HUES6 (cell line): ENCODE measurements around the gene PHKA1.

Experiments
- H3K27ac ChIP-seq: 2 replicates; pipeline ENCODE4 v1.7.0; 2013; ENCODE audit warnings: low read depth, mild to moderate bottlenecking, low read length, inconsistent platforms
- H3K27me3 ChIP-seq: 2 replicates; pipeline ENCODE4 v1.6.1; 2013; ENCODE audit warnings: low read length; ENCODE audit not compliant: control insufficient read depth, insufficient read depth
- H3K36me3 ChIP-seq: 2 replicates; pipeline ENCODE4 v1.6.1; 2013; ENCODE audit warnings: low read length; ENCODE audit not compliant: control insufficient read depth, insufficient read depth
- H3K4me1 ChIP-seq: 2 replicates; pipeline ENCODE4 v1.6.1; 2013; ENCODE audit warnings: low read length; ENCODE audit not compliant: control insufficient read depth, insufficient read depth
- H3K4me3 ChIP-seq: 2 replicates; pipeline ENCODE4 v1.5.1; 2013; ENCODE audit warnings: low read depth, low read length
- H3K9ac ChIP-seq: one replicate; pipeline ENCODE4 v1.6.1; 2013; ENCODE audit warnings: mild to moderate bottlenecking, low read length
- H3K9me3 ChIP-seq: 2 replicates; pipeline ENCODE4 v1.6.1; 2013; ENCODE audit warnings: low read depth, low read length; ENCODE audit not compliant: control insufficient read depth, insufficient read depth

The PHKA1 gene

DNA sequence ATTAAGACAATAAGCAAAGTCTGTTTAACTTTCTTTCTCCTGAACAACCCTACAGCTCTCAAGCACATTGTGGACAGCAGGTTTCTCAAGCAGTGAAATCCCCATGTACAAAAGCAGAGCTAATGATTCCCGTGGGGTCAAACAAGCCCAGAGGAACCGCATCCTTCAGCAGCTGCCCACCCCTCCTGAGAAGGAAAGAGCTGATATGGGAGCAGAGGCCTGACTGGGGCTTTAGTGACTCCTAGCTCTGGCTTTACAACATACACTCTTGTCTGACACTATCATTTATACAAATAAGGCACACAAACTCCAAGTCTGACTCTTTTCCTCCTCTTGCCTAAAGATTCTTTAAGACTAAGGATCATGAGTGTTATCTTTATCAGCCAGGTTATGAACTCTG lies 174.3 kb downstream of the PHKA1 start:
- H3K27ac ChIP-seq: no peak overlapping the region
- no peak overlapping the region for H3K4me3 ChIP-seq
- no peaks in the 10 kb centered on the region for H3K27me3 ChIP-seq
- H3K36me3 ChIP-seq: no peaks in the 10 kb centered on the region
- no peaks in the 10 kb centered on the region; the same call in 1 of the 2 replicates for H3K9me3 ChIP-seq
- H3K4me1 ChIP-seq: no peaks in the 10 kb centered on the region
- no peak overlapping the region for H3K9ac ChIP-seq

DNA sequence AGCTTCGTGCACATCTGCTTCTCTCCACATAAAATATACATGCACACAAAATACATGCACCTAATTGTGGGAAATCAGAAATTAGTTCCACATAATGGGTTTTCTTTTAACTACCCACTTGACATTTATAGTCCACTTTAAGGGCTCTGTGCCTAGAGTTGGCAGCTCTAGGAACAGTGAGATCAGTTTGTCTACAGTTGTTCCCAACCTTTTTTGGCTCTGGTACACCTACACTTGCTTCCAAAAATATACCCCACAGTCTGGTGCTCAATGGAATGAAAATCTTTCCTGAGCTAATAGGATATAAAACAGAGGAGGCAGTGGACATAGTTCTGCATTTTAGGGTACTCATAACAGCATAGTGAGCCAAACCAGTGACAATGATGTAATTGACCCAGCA lies 177.6 kb downstream of the PHKA1 start:
- no peak overlapping the region for H3K27ac ChIP-seq

DNA sequence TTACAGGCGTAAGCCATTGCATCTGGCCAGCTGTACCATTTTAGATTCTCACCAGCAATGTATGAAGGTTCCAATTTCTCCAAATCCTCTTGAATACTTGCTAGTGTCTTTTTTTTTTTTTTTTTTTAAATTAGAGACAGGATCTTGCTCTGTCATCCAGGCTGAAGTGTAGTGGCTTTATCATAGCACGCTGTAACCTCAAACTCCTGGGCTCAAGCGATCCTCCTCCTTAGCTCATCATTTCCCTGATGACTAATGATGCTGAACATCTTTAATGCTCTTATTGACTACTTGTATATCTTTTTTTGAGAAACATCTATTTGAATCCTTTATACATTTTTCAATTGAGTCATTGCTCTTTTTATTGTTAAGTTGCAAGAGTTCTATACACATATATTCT lies 181.7 kb downstream of the PHKA1 start:
- Histone ChIP-seq H3K9ac (no peak overlapping the region), H3K4me3 (no peak overlapping the region), H3K36me3 (no peaks in the 10 kb centered on the region; the same call in 1 of the 2 replicates), H3K4me1 (no peaks in the 10 kb centered on the region), H3K27ac (no peak overlapping the region), H3K9me3 (no peaks in the 10 kb centered on the region), H3K27me3 (no peaks in the 10 kb centered on the region)

More for the DNA sequence above, 177.6 kb downstream of the PHKA1 start:
- Histone ChIP-seq H3K9ac (no peak overlapping the region), H3K27me3 (no peaks in the 10 kb centered on the region), H3K9me3 (no peaks in the 10 kb centered on the region; the same call in 1 of the 2 replicates), H3K4me1 (no peaks in the 10 kb centered on the region), H3K4me3 (no peak overlapping the region), H3K36me3 (no peaks in the 10 kb centered on the region)
